NCI-H146 treated with DMSO at 0.1 percent for 48 hours (cell line): ENCODE results near the gene MAPK1.
"Not testable (repeated sequence)": the region's sequence is repeated elsewhere in the genome, so short reads cannot be mapped to it uniquely, and the experiment has no call there.

Experiments used
- DNase-seq: peaks from one replicate; lab custom pipeline; 2025; ENCODE audit not compliant: unreplicated experiment; lab: John Stamatoyannopoulos, UW

MAPK1 gene

DNA sequence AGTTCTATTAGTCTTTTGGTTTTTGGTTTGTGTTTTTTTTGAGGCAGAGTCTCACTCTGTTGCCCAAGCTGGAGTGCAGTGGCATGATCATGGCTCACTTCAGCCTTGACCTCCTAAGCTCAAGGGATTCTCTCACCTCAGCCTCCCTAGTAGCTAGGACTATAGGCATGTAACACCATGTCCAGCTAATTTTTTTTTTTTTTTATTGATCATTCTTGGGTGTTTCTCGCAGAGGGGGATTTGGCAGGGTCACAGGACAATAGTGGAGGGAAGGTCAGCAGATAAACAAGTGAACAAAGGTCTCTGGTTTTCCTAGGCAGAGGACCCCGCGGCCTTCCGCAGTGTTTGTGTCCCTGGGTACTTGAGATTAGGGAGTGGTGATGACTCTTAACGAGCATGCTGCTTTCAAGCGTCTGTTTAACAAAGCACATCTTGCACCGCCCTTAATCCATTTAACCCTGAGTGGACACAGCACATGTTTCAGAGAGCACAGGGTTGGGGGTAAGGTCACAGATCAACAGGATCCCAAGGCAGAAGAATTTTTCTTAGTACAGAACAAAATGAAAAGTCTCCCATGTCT, 15.4 kb upstream of the MAPK1 start:
- not testable (repeated sequence) for DNase-seq

DNA sequence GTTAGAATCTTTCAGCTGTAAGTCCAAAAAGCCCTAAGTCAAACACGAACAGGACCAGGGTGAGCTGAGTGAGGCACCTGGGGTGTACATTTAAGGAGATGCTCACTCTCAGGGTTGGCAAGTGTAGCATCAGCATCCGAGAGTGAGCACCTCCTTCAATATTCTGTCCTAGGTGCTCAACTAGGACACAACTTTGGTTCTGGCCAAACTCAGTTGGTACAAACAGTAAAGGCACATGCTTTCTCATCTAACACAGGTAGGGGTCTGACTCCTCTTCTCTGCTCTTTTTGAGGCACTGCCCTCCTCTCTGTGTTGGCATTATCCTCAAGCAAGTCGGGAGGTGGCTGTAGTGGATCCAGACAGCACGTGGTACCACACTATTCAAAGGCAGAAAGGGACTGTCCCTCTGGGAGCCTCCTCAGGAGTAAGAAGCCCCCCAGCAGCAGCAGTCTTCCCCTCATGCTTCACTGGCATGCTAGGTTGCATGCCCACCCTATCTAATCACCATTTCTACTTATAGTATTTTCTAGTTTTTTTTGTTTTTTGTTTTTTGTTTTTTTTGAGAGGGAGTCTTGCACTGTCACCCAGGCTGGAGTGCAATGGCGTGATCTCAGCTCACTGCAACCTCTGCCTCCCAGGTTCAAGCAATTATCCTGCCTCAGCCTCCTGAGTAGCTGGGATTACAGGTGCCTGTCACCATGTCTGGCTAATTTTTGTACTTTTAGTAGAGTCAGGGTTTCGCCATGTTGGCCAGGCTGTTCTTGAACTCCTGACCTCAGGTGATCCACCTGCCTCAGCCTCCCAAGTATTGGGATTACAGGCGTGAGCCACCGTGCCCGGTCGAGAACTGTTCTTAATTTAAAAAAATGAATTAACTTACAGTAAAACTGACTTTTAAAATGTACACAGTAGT, 14.7 kb upstream of the MAPK1 start:
- no peak for DNase-seq

DNA sequence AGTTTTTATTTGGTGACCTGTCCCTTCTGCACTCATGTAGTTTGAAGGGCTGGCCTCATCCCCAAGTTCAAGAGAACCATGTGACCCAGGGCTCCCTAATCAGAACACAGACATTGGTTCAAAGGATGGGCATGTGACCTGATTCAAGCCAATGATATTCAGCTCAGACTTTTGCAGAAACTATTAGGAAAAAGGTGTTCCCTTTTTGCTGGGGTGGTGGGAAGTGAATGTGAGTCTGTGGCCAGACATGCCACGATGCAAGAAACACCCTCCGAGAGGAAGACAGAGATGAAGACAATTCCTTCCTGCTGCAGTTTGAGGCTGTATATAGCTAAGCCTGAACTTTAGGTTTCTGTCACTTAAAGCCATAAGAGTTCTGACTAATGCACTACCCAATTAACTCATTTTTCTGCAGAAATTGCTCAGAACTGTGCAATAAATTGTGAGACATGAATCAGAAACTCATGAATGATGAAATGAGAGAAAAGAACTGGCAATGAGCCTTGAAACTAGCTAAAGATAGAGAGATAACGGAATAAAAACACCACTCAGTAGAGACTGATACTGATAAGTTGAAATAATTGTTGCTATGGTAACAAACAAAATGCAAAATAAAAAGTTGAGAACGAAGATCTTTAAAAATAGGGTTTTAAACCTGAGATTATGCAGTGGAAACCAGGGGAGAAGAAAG, 9.2 kb upstream of the MAPK1 start:
- no peak for DNase-seq

DNA sequence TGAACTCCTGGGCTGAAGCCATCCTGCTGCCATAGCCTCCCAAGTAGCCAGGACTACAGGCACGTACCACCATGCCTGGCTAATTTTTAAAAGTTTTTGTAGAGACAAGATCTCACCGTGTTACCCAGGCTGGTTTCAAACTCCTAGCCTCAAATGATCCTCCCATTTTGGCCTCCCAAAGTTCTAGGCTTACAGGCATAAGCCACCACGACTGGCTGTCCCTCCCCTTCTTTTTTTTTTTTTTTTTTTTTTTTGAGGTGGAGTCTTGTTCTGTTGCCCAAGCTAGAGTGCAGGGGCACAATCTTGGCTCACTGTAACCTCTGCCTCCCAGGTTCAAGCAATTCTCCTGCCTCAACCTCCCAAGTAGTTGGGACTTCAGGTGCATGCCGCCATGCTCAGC, 7.5 kb upstream of the MAPK1 start:
- DNase-seq: not testable (repeated sequence)

DNA sequence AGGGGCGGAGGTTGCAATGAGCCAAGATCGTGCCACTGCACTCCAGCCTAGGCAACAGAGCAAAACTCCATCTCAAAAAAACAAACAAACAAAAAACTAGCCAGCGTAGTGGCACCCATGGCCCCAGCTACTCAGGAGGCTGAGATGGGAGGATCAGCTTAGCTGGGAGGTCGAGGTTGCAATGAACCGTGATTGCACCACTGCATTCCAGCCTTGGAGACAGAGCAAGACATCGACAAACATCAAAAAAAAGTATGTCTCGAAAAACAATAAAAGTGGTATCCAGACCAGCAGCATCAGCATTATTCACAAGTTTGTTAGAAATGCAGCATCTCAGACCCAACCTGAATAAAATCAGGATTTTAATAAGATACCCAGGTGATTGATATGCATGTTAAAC, 6.2 kb upstream of the MAPK1 start:
- no peak for DNase-seq

DNA sequence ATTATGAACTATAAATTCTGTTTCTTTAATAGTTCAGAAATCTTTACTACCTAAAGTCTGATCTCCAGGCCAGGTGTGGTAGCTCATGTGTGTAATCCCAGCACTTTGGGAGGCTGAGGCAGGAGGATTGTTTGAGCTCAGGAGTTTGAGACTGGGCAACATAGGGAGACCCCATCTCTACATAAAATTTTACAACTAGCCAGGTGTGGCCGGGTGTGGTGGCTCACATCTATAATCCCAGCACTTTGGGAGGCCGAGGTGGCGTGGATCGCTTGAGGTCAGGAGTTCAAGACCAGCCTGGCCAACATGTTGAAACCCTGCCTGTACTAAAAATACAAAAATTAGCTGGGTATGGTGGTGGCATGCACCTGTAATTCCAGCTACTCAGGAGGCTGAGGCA, 5.3 kb upstream of the MAPK1 start:
- DNase-seq: not testable (repeated sequence)

DNA sequence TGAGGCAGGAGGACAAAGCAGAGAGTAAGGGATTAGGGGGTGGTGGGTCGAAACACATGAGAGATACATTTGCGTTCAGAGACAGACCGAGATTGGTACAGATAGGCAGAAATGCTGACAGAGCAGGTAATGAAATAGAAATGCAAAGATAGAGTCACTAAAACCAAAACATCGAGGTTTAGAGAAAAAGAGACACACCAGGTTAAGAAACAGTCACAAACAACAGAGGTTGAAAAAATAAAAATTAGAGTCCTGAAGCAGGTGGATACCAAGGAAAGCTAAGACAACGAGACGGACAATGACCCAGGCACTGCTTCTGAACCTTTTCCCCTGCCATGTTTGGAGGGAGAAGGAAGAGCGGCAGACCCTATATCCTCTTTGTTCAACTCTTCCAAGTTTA, 1.2 kb upstream of the MAPK1 start:
- DNase-seq: no peak

DNA sequence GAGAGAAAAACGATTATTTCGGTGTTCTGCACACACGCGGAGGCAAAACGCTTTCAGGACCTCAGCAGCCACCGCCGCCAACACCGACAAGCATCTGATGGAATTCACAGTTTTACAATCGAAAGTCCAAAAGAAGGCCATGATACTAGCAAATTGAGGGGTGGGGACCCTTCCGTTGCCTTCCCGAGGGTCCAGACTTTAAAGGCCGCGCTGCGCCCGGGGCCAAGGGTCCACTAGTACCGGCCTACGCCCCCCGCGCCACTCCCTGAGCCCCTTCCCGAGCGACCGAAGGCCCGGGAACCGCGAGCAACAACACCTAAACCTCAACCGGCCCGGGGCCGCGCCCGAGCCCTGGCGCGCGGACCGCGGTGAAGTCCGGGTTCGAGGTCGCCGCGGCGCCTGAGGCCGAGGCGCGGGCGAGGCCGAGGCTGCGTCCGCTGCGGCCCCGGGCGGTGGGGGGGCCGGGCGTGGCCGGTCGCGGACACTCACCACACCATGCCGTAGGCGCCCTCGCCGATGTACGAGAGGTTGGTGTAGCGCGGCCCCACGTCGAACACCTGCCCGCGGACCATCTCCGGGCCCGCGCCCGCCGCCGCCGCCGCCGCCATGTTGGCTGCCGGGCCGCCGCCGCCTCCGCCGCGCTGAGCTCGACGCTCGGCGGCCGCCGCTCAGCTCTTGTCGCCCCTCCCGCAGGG, 465 bp downstream of the MAPK1 start:
- no peak for DNase-seq

DNA sequence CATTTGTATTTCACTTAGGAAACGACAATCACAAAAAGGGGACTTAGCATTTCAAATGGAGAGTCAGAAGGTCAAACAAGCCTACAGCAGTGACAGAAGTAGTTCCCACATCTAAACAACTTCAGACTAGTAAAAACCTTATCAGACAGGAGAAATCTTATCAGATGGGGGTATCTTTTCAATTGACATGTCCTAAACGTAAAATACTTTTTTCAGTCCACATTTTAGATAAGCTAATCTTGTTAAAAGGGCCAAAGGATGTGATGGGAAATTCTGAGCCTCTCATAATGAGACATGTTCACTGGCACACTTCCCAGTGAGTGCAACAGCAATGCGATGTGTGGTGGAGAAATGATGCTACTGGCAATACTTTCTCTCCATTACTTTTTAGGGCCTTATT, 2.4 kb downstream of the MAPK1 start:
- DNase-seq: no peak

DNA sequence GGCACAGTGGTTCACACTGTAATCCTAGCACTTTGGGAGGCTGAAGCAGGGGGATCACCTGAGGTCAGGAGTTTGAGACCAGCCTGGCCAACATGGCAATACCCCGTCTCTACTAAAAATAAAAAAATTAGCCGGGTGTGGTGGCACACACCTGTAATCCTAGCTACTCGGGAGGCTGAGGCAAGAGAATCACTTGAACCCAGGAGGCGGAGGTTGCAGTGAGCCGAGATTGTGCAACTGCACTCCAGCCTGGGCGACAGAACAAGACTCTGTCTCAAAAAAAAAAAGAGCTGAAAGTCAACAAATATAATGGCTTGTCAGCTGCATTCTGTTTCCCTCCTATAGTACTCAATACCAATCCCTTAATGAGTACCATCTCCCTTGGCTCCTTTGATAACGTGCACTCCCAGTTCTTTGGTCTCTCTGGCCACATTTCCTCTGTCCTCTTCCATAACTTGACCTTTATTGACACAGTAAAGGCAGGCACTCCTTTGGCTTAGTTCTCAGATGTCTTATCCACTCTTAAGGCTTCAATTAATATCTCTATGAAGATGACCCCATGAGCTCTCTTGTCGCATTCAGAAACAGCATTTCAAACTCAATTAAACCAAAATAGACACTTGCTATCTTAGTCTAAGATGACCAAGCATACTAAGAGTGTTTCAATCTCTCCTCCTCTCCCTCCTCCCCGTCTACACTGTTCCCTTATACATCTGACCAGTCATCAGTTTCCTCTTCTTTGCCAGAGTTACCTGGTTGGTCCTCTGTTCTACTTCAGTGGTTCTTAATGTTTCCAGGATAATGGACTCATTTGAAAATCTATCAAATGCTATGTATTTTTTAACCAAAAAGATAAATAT, 4.8 kb downstream of the MAPK1 start:
- no peak for DNase-seq

DNA sequence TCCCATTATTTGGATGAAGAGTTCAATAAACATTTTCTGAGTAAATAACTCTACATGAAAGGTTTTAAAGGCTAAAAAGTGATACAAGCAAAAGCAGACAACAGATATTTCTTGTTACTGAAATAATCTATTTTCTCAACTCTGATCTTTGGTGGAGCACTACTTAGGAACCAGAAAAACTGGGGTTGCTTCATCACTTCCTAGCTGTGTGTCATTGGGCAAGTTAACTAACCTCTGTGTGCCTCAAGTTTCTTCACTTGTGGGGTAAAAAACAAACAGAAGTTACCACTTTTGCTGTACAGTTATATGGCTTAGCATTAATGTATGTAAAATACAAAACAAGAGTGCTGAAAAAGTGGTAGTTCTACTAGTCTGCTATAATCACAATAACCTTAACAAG, 5.6 kb downstream of the MAPK1 start:
- no peak for DNase-seq

DNA sequence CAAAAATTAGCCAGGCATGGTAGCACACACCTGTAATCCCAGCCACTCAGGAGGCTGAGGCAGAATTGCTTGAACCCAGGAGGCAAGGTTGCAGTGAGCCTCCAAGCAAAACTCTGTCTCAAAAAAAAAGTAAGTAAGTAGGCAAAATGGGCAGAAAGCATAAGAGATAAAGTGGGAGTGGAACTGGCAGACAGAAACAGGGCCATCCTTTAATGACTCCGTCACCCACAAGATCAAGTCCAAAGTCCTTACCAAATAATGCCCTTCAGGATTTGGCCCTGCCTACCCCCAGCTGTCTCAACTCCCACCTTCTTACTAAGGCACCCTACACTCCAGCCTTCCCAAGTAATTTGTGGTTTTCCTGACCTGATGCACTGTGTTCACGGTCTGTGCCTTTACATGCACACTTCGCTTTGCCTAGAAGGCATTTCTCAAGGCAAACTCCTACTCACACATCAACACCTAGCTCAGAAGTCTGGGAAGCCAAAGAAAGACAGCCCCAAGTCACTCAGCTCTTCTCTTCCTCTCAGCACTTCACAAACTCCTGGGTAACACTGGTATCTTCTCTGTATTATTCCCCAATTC, 6.1 kb downstream of the MAPK1 start:
- no peak for DNase-seq

DNA sequence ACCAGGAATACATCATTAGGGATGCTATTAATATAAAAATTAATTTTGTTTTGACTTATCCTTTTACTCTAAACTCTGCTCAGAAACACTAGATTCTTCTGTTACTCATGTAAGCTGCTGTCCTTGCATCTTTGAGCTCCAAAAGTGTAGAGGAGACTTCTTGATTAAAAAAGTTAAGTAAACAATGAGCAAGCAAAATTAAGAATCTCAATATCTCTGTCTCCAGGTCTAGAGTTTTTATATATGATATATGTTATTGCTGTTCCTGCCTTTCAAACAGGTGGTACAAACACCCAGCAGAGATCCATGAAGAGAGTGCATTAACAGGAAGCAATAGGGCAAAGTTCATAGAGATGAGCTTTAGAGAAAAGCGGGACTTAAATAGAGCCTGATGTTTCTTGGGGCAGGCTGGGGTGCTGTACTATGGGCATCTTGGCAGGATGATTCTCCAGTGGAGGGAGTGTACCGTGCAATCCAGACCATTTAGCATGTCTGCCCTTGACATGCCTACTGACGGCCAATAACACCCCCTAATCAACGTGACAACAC, 6.9 kb downstream of the MAPK1 start:
- DNase-seq: no peak

DNA sequence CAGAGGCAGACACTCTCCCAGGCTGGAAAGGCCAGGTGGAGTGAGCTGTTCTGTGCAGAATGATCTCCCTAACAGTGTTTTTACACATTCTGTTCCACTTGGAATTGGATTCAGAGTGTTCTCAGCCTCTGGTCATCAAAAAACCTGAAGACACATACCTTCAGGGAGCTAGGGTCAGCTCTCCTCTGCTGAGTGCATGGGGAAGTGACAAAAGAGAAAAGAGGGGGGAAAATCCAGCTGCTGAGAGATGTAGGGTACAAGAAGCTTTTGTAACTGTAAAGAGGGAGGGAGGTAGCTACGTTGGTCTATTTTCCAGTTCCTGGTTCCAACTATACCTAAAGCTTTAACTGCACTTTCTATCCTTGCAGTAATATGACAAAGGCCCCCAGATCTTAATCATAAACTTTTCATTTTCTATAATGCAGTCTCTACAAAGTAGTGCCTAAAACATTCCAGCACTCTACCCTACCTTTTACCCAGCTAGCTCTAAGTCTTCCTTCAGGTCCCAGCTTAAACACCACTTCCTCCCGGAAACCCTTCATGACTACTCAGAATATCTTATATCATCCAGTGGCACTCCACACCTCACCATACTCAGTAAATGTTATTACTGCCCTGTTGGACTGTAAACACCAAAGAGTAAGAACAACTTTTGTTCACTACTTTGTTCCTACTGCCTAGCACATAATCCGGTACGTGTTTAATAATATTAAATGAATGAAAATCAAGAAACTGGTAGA, 9.2 kb downstream of the MAPK1 start:
- DNase-seq: no peak

DNA sequence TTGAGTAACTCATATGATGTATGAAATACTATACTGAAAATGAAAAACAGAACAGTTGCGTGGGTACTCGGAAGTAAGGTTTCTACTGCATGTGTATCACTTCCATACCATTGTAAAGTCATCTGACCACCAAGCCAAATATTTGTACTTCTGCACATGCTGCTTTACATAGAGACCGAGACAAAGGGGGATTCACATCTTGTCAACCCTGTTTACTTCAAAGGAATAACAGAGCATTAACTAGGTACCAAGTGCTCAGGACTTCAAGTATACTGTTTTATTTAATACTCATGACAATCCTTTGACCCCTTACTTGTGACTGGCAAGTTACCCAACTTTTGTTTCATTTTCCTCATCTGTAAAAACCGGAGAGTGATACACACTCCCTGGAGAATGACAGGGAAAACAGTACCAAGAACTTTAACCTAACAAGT, 9.9 kb downstream of the MAPK1 start:
- DNase-seq: peak; percentile 29

DNA sequence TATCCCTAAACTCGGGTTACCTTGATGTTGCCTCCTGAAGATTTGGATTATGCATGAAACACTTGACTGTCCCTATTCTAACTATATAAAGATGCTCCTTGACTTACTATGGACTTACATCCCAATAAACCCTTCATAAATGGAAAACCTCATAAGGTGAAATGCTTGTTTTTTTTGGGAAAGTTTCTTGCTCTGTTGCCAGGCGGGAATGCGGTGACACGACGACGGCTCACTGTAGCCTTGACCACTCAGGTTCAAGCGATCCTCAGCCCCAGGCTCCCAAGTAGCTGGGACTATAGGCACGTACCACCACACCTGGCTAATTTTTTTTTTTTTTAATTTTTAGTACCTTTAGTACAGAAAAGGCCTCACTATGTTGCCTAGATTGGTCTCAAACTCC, 10.6 kb downstream of the MAPK1 start:
- DNase-seq: no peak

DNA sequence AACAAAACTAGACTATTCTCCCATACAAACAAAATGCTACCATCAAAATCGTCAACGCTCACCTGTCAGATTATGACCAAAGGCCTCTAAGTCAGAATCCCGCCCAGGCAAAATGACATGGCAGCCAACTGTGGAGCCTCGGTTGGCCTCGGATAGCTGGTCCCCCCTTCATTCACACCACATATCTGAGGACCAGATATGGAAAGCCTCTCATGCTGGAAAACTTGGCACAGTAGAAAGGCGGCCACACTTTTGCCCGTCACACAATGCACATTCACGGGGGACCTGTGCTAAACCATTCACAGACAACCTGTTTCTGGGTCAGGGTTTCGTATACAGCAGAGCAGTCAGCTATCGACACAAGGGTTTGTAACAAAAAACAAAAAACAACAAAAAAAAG, 11.2 kb downstream of the MAPK1 start:
- no peak for DNase-seq

DNA sequence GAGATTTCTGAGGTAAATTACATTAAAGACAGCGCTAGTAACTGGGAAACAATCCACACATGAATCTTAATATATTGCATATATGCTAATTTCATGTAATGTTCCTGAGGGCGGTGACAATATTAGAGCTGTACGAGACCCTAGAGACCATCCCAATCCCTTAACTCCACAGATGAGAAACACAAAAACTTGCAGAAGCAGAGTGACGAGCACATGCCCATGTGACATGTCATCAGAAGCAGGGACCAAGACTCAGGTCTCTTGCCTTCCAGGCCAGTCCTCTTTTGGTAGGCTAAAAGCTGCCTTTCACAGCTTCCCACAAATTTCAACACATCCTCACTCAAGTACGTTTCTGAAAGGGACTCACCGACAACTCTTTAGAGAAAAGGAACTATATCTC, 11.8 kb downstream of the MAPK1 start:
- no peak for DNase-seq

DNA sequence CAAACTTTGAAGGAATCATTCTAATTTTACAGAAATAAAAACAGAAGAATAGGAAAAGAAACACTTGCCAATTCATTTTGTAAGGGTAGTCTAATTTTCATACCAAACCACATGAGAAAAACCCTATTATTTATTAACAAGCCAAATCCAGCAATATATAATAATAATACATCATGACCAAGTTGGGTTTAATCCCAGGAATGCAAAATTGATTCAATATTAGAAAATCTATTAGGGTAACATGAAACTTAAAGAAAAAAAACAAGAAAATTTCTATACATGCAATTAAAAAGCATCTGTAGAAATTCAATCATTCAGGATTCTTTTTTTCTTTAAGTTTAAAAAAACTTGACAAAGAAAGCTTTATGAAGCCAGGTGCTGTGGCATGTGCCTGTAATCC, 16.8 kb downstream of the MAPK1 start:
- no peak for DNase-seq
